GM08714 (cell line): ENCODE data around the gene FOXO6.

ENCODE experiments used
- H3K4me3 ChIP-seq: fragments of 200-500 bp; sonication (Bioruptor generic); 2 replicates; pipeline ENCODE4 v1.5.1; 2014; ENCODE audit warnings: mild to moderate bottlenecking, low read length, inconsistent platforms
- ZNF274 ChIP-seq: IDR thresholded peaks from 2 replicates; pipeline ENCODE4 v1.6.1; 2012; ENCODE audit warnings: mild to moderate bottlenecking, low read depth, low read length

FOXO6 gene

GRCh38 chr1:41428738-41429640, 67.8 kb downstream of the FOXO6 start:
- H3K4me3 ChIP-seq: no peak overlapping the region
- TF ChIP-seq ZNF274: no peak

DNA sequence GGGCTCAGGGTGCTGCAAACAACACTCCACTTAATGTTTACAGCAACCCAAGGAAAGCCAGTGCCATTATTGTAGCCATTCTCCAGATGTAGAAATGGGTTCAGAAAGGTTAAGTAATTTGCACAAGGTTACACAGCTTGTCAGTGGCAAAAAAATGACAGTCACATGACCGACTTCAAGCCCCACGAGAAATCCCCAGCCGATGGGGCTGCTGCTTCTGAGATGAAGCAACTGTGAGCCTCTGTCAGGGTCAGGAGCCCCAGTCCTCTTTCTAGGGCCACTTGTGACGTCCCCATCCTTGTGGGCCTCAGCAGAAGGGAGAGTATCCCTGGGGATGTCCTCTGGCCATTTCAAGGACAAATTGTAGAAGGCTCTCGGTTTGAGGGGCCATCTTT, 68.4 kb downstream of the FOXO6 start:
- H3K4me3 ChIP-seq: no peak overlapping the region
- no peak for TF ChIP-seq ZNF274

DNA sequence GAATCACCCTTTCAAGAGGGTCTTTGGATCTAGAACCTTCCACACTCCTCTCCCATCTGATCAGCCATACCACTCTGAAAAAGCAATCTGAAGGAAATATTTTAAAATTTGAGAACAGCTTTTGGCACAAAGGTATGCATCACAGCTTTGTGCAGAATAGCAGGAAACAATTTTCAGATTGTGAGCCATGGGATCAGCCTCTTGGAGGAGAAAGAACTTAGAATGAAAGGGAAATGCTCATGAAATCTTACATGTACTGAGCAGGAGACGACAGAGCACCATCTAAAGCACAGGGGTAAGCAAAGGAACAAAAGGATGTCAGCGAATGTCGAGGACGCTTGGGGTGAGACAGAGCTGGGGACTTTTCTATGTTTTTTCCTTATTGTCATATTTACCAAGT, 68.8 kb downstream of the FOXO6 start:
- no peak for TF ChIP-seq ZNF274
- H3K4me3 ChIP-seq: no peak overlapping the region

GRCh38 chr1:41430582-41430981, 69.3 kb downstream of the FOXO6 start:
- no peak for TF ChIP-seq ZNF274

DNA sequence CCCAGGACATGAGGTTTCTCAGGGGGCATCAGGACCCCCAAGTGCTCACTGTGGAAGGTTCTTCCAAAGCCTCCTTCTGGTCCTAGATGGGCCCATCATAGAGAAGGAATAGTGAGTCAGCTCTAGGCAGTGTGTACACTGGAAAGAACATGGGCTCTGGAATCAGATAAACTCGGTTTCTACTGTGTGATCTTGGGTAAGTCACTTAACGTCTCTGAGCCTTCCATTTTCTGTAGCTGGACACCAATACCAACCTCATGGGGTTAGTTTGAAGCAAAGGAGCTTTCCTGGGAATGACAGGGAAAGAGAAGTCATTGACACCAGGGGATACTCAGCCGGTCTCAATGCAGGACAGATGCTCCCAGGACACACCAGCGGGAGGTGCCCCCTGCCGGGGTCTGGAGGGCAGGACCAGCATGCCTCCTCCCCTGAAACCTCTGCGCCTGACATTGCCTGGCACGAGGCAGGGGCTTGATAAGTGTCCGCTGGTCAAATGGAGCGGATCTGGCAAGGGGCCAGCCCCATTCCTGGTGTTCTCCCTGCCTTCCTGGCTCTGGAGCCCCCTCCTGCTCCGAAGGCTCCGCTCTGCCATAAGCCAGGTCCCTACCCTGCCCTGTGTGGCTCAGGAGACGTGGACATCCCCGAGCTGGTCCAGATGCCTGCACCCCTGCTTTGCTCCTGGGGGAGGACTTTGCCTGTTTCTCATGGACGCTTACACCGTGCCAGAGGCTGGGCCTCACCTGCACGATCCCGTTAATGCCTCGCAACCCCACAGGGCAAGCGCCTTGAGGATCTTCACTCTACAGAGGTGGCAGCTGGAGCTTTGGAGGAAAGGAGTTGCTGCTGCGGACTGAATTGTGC, 70.5 kb downstream of the FOXO6 start:
- H3K4me3 ChIP-seq: no peak overlapping the region
- no peak for TF ChIP-seq ZNF274

More at GRCh38 chr1:41430582-41430981, 69.3 kb downstream of the FOXO6 start:
- no peak overlapping the region for H3K4me3 ChIP-seq
